Measurements from ENCODE around the gene STRIP1.

STRIP1 gene

GRCh38 chr1:110053552-110054428 is 19.4 kb downstream of the STRIP1 start:
- ChIA-PET CTCF (interaction anchor here (0.6 to 22.1 kb wide), 28 partner anchors 3 to 442 kb away, joined by 3 to 387 read pairs (median 4); partner anchors contain the start of genes ALX3, STRIP1 and UBL4B), POLR2A (no interaction called here)
- peak; percentile 90 for TF ChIP-seq CTCF (IDR thresholded peaks at IDR 0.05; ENCODE audit: control extremely low read depth, extremely low read depth, low read depth, missing control alignments)
- DNase-seq (ENCODE audit: extremely low spot score) = peak; percentile 80

DNA sequence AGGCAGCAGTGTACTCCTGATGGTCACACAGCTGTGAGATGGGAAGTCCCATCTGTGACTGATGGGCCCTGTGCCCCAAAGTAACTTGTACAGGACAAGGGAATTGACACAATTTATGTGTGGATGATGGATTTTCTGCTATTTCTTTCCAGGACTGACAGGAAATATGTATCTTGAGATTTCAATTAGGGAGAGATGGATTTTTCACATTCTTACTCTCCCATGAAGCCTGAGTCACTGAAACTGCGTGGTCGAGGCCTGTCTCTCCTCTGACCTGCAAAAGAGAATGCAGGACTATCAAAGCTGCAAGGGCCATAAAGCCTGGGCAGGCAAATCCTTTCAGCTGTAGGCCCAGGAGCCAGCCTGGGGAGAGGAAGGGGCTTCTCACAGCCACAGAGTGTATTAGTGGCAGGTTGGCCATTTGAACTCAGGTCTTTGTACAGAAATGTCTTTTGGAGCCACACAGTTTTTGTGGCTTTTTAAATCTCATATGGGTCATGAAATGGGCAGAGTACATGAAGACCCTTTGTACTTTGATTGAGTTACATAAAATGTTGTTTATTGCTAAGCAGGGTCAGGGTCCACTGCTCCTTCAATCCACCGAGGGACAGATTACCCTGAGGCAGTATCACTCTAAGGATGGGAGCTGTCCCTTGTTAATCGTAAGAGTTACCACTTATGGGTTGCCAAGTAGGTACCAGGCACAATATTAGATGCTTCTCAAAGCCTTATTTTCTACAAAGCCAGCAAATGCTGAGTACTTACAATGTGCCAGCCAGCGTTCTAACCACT is 21.3 kb downstream of the STRIP1 start:
- POLR2A ChIA-PET = no interaction called here
- no peak for TF ChIP-seq CTCF (IDR thresholded peaks at IDR 0.05; ENCODE audit: control extremely low read depth, extremely low read depth, low read depth, missing control alignments)
- CTCF ChIA-PET = interaction anchor here (1.2 to 22.1 kb wide), 7 partner anchors 1 to 71 kb away, joined by 3 to 387 read pairs (median 13); partner anchors contain the start of genes AHCYL1, STRIP1 and UBL4B
- no peak for DNase-seq (ENCODE audit: extremely low spot score)

- DNase-seq (ENCODE audit: extremely low spot score) = no peak
- TF ChIP-seq CTCF (IDR thresholded peaks at IDR 0.05; ENCODE audit: control extremely low read depth, extremely low read depth, low read depth, missing control alignments) = no peak
- ChIA-PET POLR2A (no interaction called here), CTCF (interaction anchor here (1.4 to 21.9 kb wide), 5 partner anchors 12 to 60 kb away, joined by 5 to 387 read pairs (median 23); partner anchors contain the start of gene STRIP1)
These were observed 21.9 kb downstream of the STRIP1 start for GRCh38 chr1:110056285-110056683.

GRCh38 chr1:110056776-110057175 is 22.4 kb downstream of the STRIP1 start:
- no peak for TF ChIP-seq CTCF (IDR thresholded peaks at IDR 0.05; ENCODE audit: control extremely low read depth, extremely low read depth, low read depth, missing control alignments)
- ChIA-PET CTCF (interaction anchor here (0.9 to 21.9 kb wide), 8 partner anchors 10 to 67 kb away, joined by 3 to 387 read pairs (median 8); partner anchors contain the start of gene STRIP1), POLR2A (no interaction called here)
- DNase-seq (ENCODE audit: extremely low spot score) = no peak

GRCh38 chr1:110057963-110058518 is 23.6 kb downstream of the STRIP1 start:
- DNase-seq (ENCODE audit: extremely low spot score) = no peak
- CTCF ChIA-PET = interaction anchor here (1.0 to 21.9 kb wide), 12 partner anchors 13 to 512 kb away, joined by 3 to 387 read pairs (median 5); partner anchors contain the start of gene STRIP1
- POLR2A ChIA-PET = no interaction called here
- TF ChIP-seq CTCF (IDR thresholded peaks at IDR 0.05; ENCODE audit: control extremely low read depth, extremely low read depth, low read depth, missing control alignments) = no peak

GRCh38 chr1:110058591-110058990 is 24.2 kb downstream of the STRIP1 start:
- no peak for TF ChIP-seq CTCF (IDR thresholded peaks at IDR 0.05; ENCODE audit: control extremely low read depth, extremely low read depth, low read depth, missing control alignments)
- POLR2A ChIA-PET = no interaction called here
- DNase-seq (ENCODE audit: extremely low spot score) = no peak
- CTCF ChIA-PET = interaction anchor here (1.2 to 21.9 kb wide), 10 partner anchors 14 to 512 kb away, joined by 4 to 387 read pairs (median 16); partner anchors contain the start of gene STRIP1

All from GM10248 (cell line).